C1 segment of cervical spinal cord (tissue), 14 donors: ENCODE results near the gene ZBTB47.
A peak's percentile ranks its signal among the peaks of the same experiment; 100 is the strongest.

ENCODE experiments used
- DNase-seq, 14 donors: peaks; one replicate each; lab custom pipeline; 2025; lab: John Stamatoyannopoulos, UW

Gene ZBTB47

GRCh38 chr3:42652611-42653302 lies 740 bp upstream of the ZBTB47 start:
- peak in 8 of 14 donors; percentile 52 to 74 (median 62) for DNase-seq

- DNase-seq, result peak in 1 of 14 donors; percentile 54
These were observed 266 bp upstream of the ZBTB47 start for GRCh38 chr3:42653303-42653559.

GRCh38 chr3:42654331-42655201 lies 1.1 kb downstream of the ZBTB47 start:
- peak in 10 of 14 donors; percentile 38 to 84 (median 66) for DNase-seq

GRCh38 chr3:42655331-42655888 lies 1.9 kb downstream of the ZBTB47 start:
- DNase-seq, result peak in 2 of 14 donors; percentile 42 to 72

- DNase-seq, result peak in 2 of 14 donors; percentile 36 to 70
These were observed 2.6 kb downstream of the ZBTB47 start for GRCh38 chr3:42655980-42656679.

- no peak for DNase-seq
These were observed 3.4 kb downstream of the ZBTB47 start for GRCh38 chr3:42656680-42657610.

- no peak for DNase-seq
These were observed 4.2 kb downstream of the ZBTB47 start for GRCh38 chr3:42657675-42658074.

GRCh38 chr3:42658091-42658770 lies 4.7 kb downstream of the ZBTB47 start:
- DNase-seq, result peak in 2 of 14 donors; percentile 37 to 72

- no peak for DNase-seq
These were observed 5.4 kb downstream of the ZBTB47 start for GRCh38 chr3:42658771-42659390.

GRCh38 chr3:42659451-42660130 lies 6.1 kb downstream of the ZBTB47 start:
- DNase-seq, result no peak

- peak in 1 of 14 donors; percentile 51 for DNase-seq
These were observed 6.7 kb downstream of the ZBTB47 start for GRCh38 chr3:42660131-42660715.

GRCh38 chr3:42660898-42661297 lies 7.4 kb downstream of the ZBTB47 start:
- DNase-seq, result no peak

GRCh38 chr3:42661593-42662022 lies 8.1 kb downstream of the ZBTB47 start:
- peak in 1 of 14 donors; percentile 49 for DNase-seq

- DNase-seq, result no peak
These were observed 8.7 kb downstream of the ZBTB47 start for GRCh38 chr3:42662037-42662812.

- no peak for DNase-seq
These were observed 9.5 kb downstream of the ZBTB47 start for GRCh38 chr3:42662813-42663535.

GRCh38 chr3:42663581-42664437 lies 10.3 kb downstream of the ZBTB47 start:
- no peak for DNase-seq
